Right atrium auricular region (tissue), 2 donors: ENCODE data around the gene FFAR1. TPM values are rescaled to one million over a fixed set of nuclear protein-coding genes. Genes with fewer than 3 reads are reported as not detected.
"Not testable (repeated sequence)": the region's sequence is repeated elsewhere in the genome, so short reads cannot be mapped to it uniquely, and the experiment has no call there.

Experiments used
- DNase-seq: peaks from one replicate; pipeline ENCODE4 v3.0.0-alpha.2; 2019; ENCODE audit warnings: low spot score
- H3K27ac ChIP-seq, 2 donors: fragments of 200-600 bp; sonication (generic); 1 replicate in 1 of 2; 2 replicates in 1 of 2; pipeline ENCODE4 v1.5.1; 2016 to 2019
- H3K27me3 ChIP-seq, 2 donors: fragments of 200-600 bp; sonication (generic); one replicate each; pipeline versions ENCODE4 v1.5.1 to v1.6.0; 2017 to 2019
- H3K36me3 ChIP-seq: fragments of 200-600 bp; sonication (generic); one replicate; pipeline ENCODE4 v1.5.1; 2016
- H3K4me1 ChIP-seq, 2 donors: fragments of 200-600 bp; sonication (generic); one replicate each; pipeline versions ENCODE4 v1.5.1 to v1.6.0; 2017 to 2019
- H3K4me3 ChIP-seq, 2 donors: fragments of 200-600 bp; sonication (generic); 1 replicate in 1 of 2; 2 replicates in 1 of 2; pipeline ENCODE4 v1.5.1; 2017 to 2019; ENCODE audit warnings: mild to moderate bottlenecking in 1 of 2, moderate library complexity in 1 of 2
- H3K9me3 ChIP-seq, 2 donors: fragments of 200-600 bp; sonication (generic); one replicate each; pipeline ENCODE4 v1.5.1; 2019
- CTCF ChIP-seq, 2 donors: fragments of 200-600 bp; sonication (generic); IDR thresholded peaks; one replicate each; pipeline ENCODE4 v1.5.1; 2019; ENCODE audit warnings: antibody characterized with exemption in 2 of 2
- total RNA-seq, 2 donors: library from RNA; depleted of rRNA; stranded (reverse); fragments of >200 nt; gene quantifications; one replicate each; pipeline ENCODE4 v1.1.0, GENCODE V29; 2016

Gene FFAR1
- total RNA-seq, 2 donors from 2014 or later = not detected

GRCh38 chr19:35369522-35369921 lies 21.8 kb downstream of the FFAR1 start:
- no peak overlapping the region for H3K4me3 ChIP-seq
- DNase-seq = no peak
- no peaks in the 10 kb centered on the region for H3K4me1 ChIP-seq
- no peak overlapping the region for H3K27ac ChIP-seq
- H3K9me3 ChIP-seq = no peaks in the 10 kb centered on the region
- no peaks in the 10 kb centered on the region for H3K27me3 ChIP-seq
- H3K36me3 ChIP-seq = no peaks in the 10 kb centered on the region
- TF ChIP-seq CTCF (IDR thresholded peaks at IDR 0.05) = no peak

GRCh38 chr19:35370722-35371121 lies 23.0 kb downstream of the FFAR1 start, which contains the start of gene GPR42:
Gene GPR42 (plus strand): TSS chr19:35371068. CDS start chr19:35371360, 292 bp downstream.
- DNase-seq = no peak
- H3K4me3 ChIP-seq = no peak within 1 kb of the TSS
- H3K27ac ChIP-seq = no peak within 1 kb of the TSS
- no peak for TF ChIP-seq CTCF (IDR thresholded peaks at IDR 0.05)
- H3K36me3 ChIP-seq = no peaks in the 10 kb centered on the region
- no peaks in the 10 kb centered on the region for H3K4me1 ChIP-seq
- no peaks in the 10 kb centered on the region for H3K27me3 ChIP-seq
- no peaks in the 10 kb centered on the region for H3K9me3 ChIP-seq

GRCh38 chr19:35373492-35373891 lies 25.8 kb downstream of the FFAR1 start:
- no peaks in the 10 kb centered on the region for H3K36me3 ChIP-seq
- no peak overlapping the region for H3K27ac ChIP-seq
- TF ChIP-seq CTCF (IDR thresholded peaks at IDR 0.05) = no peak
- no peak for DNase-seq
- no peaks in the 10 kb centered on the region for H3K4me1 ChIP-seq
- no peak overlapping the region for H3K4me3 ChIP-seq
- H3K27me3 ChIP-seq = no peaks in the 10 kb centered on the region
- no peaks in the 10 kb centered on the region for H3K9me3 ChIP-seq

GRCh38 chr19:35374031-35374430 lies 26.3 kb downstream of the FFAR1 start:
- H3K9me3 ChIP-seq, H3K27me3 ChIP-seq, H3K4me1 ChIP-seq, DNase-seq, H3K4me3 ChIP-seq, H3K27ac ChIP-seq, H3K36me3 ChIP-seq: not testable (repeated sequence)

GRCh38 chr19:35375505-35376307 lies 28.0 kb downstream of the FFAR1 start:
- no peaks in the 10 kb centered on the region for H3K36me3 ChIP-seq
- H3K4me3 ChIP-seq = no peak overlapping the region
- no peak for DNase-seq
- no peaks in the 10 kb centered on the region for H3K9me3 ChIP-seq
- H3K27ac ChIP-seq = no peak overlapping the region
- no peak for TF ChIP-seq CTCF (IDR thresholded peaks at IDR 0.05)
- H3K4me1 ChIP-seq = no peaks in the 10 kb centered on the region
- H3K27me3 ChIP-seq = no peaks in the 10 kb centered on the region

GRCh38 chr19:35377656-35378055 lies 30.0 kb downstream of the FFAR1 start:
- Histone ChIP-seq H3K27ac (no peak overlapping the region), H3K4me1 (no peaks in the 10 kb centered on the region), H3K9me3 (no peaks in the 10 kb centered on the region), H3K27me3 (no peaks in the 10 kb centered on the region), H3K4me3 (no peak overlapping the region), H3K36me3 (no peaks in the 10 kb centered on the region)
- TF ChIP-seq CTCF (IDR thresholded peaks at IDR 0.05) = no peak
- DNase-seq = no peak
